GM10266 (cell line): ENCODE data around the gene CYYR1.

Source experiments
- DNase-seq: peaks from one replicate; pipeline ENCODE4 v3.0.0; 2012; ENCODE audit errors: extremely low spot score
- CTCF ChIP-seq: IDR thresholded peaks from 2 replicates; pipeline ENCODE4 v1.5.1; 2012; ENCODE audit warnings: mild to moderate bottlenecking, low read depth; ENCODE audit not compliant: control insufficient read depth, insufficient read depth; ENCODE audit errors: missing control alignments

CYYR1 gene

DNA sequence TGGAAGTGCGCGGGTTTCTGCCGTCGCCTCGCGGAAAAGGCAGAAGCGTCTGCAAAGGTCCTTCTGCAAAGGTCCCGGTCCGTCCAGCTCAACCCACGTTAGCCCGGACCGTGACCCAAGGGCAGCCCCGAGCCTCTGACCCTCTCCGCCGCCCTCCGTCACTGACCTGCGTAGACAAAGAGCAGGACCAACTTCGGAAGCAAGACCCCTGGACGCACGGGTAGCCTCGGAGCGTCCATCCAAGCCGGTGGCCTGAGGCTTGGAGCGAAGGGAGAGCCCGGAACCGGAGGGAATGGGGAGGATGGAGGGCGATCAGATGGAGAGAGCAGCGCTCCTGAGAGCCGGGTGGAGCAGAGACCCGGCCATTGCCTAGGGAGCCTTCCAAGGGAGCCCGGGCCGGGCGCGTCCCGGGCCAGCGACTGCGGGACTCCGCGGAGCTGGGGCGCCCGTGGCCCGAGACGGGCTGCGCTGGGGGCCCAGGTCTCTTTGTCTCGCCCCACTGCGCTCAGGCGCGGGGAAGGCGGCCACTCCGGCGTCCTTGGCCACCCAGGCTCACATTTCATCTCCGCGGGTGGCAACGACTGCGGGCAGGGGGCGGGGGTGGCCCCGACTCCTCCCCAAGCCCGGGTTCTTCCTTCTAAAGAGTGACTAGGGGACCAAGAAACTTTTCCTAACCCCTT lies at the start of gene CYYR1:
Gene CYYR1 (minus strand): TSS at position 585 of the 680 bp plus-strand sequence. CDS start 346 bp downstream, at position 239.
- TF ChIP-seq CTCF: no peak
- no peak for DNase-seq

DNA sequence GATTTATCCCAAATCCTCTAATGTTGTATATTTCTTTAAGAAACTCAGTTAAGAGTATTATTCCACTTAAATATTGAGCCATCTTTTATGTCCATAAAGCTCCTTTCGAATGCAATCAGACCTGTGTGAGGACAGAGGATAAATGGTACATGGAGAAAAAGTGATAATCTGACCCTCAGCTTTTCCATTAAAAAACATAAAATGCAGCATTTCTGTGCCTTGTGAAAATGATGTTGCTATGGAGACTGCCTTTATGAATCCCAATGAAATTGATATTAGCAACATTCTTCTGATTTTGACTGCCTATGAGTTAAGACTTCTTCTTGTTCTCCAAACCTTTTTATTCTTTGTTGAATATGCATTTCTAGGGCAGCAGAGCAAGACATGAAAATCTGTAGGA lies 44.1 kb upstream of the CYYR1 start:
- no peak for TF ChIP-seq CTCF
- DNase-seq: no peak

DNA sequence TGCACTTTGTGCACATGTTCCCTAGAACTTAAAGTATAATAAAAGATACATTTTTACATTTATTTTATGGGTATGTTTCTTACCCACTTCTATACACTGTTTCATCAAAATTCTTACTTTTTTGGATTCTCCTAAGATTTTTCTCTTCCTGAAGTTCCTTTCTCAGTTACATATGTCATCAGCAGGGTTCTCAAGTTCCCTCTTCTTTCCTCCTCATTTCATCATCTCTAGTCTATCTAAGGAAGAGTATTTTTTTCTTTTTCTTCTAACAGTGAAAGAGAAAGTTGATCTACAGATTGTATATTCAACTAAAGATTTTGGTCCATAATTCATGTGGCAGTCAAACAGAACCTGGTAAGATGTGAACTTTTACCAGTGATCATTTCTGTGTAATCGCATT lies 41.2 kb upstream of the CYYR1 start:
- DNase-seq: no peak
- no peak for TF ChIP-seq CTCF

DNA sequence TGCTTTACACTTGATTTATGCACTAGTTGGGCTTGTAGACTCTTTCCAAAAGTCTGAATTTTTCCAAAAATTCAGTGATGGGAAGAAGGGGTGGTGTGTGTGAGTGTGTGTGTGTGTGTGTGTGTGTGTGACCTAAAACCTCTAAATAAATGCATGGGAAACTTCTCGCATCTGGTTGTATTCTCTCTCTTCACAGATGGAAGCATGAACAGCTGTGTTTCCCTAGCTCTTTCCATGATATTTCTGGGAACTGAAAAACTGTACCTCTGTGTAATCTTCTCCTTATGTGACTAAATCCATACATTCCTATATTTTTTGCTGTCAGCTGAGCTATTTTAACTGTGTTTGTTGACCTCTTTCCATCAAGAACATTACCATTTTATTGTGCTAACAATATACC lies 26.2 kb upstream of the CYYR1 start:
- no peak for TF ChIP-seq CTCF

GRCh38 chr21:26597981-26598380 lies 24.9 kb upstream of the CYYR1 start:
- no peak for TF ChIP-seq CTCF
- DNase-seq: no peak

More for the DNA sequence above, 26.2 kb upstream of the CYYR1 start:
- DNase-seq: no peak

DNA sequence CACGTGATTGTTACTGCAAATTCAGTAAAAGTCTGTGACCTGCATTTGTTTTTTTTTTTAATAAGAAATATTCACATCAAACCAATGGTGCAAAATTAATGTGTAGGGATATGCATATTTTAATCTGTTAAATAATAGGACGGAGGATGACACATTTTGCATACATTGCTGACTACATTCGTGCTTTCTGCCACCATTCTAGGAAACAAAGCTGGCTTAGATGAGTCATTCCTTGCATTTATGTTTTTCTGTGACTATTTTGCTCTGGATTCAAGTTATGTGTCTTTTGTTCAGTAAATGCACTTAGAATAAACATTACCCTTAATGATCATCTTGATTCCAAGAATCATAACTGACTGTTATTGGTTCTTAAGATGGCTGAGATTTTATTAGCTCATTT lies 23.9 kb upstream of the CYYR1 start:
- no peak for DNase-seq
- no peak for TF ChIP-seq CTCF

- DNase-seq: no peak
- TF ChIP-seq CTCF: no peak
Measured at GRCh38 chr21:26595971-26596370, 22.9 kb upstream of the CYYR1 start.
